Parathyroid adenoma (tissue), 2 donors: Measurements from ENCODE around the gene LPP.

Source experiments
- H2AFZ ChIP-seq: fragments of 300-600 bp; sonication (generic); one replicate; pipeline ENCODE4 v1.7.0; 2017; ENCODE audit warnings: antibody characterized with exemption, mild to moderate bottlenecking
- H3K27ac ChIP-seq: fragments of 300-600 bp; sonication (generic); one replicate; pipeline ENCODE4 v1.7.0; 2017
- H3K27me3 ChIP-seq: fragments of 300-600 bp; sonication (generic); one replicate; pipeline ENCODE4 v1.7.0; 2017; ENCODE audit warnings: low read length; ENCODE audit not compliant: control insufficient read depth, insufficient read depth
- H3K36me3 ChIP-seq: fragments of 300-600 bp; sonication (generic); one replicate; pipeline ENCODE4 v1.7.0; 2017; ENCODE audit warnings: low read length; ENCODE audit not compliant: control insufficient read depth, insufficient read depth
- H3K4me1 ChIP-seq: fragments of 300-600 bp; sonication (generic); one replicate; pipeline ENCODE4 v1.7.0; 2017; ENCODE audit warnings: control low read depth
- H3K4me2 ChIP-seq: fragments of 300-600 bp; sonication (generic); one replicate; pipeline ENCODE4 v1.7.0; 2017; ENCODE audit warnings: low read length
- H3K4me3 ChIP-seq: fragments of 300-600 bp; sonication (generic); one replicate; pipeline ENCODE4 v1.7.0; 2017; ENCODE audit warnings: low read depth, low read length
- H3K79me2 ChIP-seq: fragments of 300-600 bp; sonication (generic); one replicate; pipeline ENCODE4 v1.7.0; 2017; ENCODE audit warnings: control low read depth
- H3K9ac ChIP-seq: fragments of 300-600 bp; sonication (generic); one replicate; pipeline ENCODE4 v1.7.0; 2017; ENCODE audit warnings: mild to moderate bottlenecking
- H3K9me3 ChIP-seq: fragments of 300-600 bp; sonication (generic); one replicate; pipeline ENCODE4 v1.7.0; 2017; ENCODE audit warnings: low read length; ENCODE audit not compliant: control insufficient read depth
- TF ChIP-seq, protein P1 (sequence below): fragments of 300-600 bp; sonication (generic); IDR thresholded peaks from one replicate; pipeline ENCODE4 v1.7.0; 2017; ENCODE audit warnings: antibody characterized with exemption, mild to moderate bottlenecking
- donor health status: primary hyperparathyroidism.

LPP gene

DNA sequence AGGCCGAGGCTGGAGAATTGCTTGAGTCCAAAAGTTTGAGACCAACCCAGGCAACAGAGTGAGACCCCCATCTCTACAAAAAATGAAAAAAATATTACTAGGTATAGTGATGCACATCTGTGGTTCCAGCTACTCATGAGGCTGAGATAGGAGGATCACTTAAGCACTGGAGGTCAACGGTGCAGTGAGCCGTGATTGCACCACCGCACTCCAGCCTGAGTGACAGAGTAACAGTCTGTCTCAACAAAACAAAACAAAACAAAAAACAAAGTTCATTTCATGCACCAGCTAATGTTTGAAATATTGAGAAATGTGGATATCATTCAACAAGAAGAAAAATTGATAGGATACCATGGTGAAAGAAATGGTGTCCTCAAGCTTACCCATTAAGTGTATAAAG is 567.4 kb downstream of the LPP start:
- no peaks in the 10 kb centered on the region for H3K79me2 ChIP-seq
- H2AFZ ChIP-seq = no peak overlapping the region
- no peak overlapping the region for H3K27ac ChIP-seq
- no peak overlapping the region for H3K9ac ChIP-seq
- no peak overlapping the region for H3K4me3 ChIP-seq
- H3K4me2 ChIP-seq = no peak overlapping the region
- TF ChIP-seq, protein P1, sequence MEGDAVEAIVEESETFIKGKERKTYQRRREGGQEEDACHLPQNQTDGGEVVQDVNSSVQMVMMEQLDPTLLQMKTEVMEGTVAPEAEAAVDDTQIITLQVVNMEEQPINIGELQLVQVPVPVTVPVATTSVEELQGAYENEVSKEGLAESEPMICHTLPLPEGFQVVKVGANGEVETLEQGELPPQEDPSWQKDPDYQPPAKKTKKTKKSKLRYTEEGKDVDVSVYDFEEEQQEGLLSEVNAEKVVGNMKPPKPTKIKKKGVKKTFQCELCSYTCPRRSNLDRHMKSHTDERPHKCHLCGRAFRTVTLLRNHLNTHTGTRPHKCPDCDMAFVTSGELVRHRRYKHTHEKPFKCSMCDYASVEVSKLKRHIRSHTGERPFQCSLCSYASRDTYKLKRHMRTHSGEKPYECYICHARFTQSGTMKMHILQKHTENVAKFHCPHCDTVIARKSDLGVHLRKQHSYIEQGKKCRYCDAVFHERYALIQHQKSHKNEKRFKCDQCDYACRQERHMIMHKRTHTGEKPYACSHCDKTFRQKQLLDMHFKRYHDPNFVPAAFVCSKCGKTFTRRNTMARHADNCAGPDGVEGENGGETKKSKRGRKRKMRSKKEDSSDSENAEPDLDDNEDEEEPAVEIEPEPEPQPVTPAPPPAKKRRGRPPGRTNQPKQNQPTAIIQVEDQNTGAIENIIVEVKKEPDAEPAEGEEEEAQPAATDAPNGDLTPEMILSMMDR = no peak
- no peaks in the 10 kb centered on the region for H3K9me3 ChIP-seq
- no peaks in the 10 kb centered on the region for H3K27me3 ChIP-seq
- no peaks in the 10 kb centered on the region for H3K36me3 ChIP-seq
- no peaks in the 10 kb centered on the region for H3K4me1 ChIP-seq

DNA sequence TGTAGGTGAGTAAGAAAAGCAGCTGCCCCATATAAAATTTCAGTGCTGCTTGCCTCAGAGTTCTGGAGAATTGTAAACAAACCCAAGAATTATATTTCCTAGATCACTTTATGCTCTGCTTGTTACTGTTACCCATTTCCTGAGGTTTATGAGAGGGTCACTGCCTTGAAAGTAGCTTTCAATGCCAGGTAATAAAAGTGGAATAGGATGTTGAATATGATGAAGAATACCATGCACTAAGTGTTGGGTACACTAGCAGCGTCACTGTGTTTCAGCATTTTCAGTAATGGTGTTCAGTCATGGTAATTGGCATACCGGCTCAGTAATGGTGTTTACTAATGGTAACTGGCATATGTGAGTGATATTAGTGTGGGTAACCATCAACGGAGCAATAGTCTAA is 568.0 kb downstream of the LPP start:
- no peak overlapping the region for H2AFZ ChIP-seq
- H3K4me3 ChIP-seq = no peak overlapping the region
- H3K36me3 ChIP-seq = no peaks in the 10 kb centered on the region
- no peak overlapping the region for H3K9ac ChIP-seq
- no peaks in the 10 kb centered on the region for H3K9me3 ChIP-seq
- no peaks in the 10 kb centered on the region for H3K4me1 ChIP-seq
- TF ChIP-seq, protein P1 = no peak
- H3K79me2 ChIP-seq = no peaks in the 10 kb centered on the region
- no peaks in the 10 kb centered on the region for H3K27me3 ChIP-seq
- H3K27ac ChIP-seq = no peak overlapping the region
- H3K4me2 ChIP-seq = no peak overlapping the region

DNA sequence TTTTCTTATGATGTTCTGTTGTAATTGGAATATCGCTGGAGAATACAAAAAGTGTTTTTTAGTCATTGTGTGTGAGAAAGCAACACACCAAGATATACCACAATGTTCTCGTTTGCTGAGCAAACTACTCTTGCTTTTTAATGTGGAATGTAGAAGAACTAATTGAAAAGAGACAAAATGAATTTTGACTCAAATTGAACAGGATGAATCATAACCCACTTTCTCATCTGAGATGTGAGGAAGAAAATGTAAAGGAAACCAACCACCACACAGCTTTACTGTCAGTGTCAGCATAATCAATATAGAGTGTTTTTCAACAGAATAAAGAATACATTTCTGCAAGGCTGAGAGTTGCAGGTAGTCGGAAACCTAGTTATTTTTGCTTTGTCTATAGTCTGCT is 569.0 kb downstream of the LPP start:
- H3K36me3 ChIP-seq = no peaks in the 10 kb centered on the region
- no peak overlapping the region for H3K9ac ChIP-seq
- H3K4me3 ChIP-seq = no peak overlapping the region
- H3K9me3 ChIP-seq = no peaks in the 10 kb centered on the region
- H2AFZ ChIP-seq = no peak overlapping the region
- no peaks in the 10 kb centered on the region for H3K27me3 ChIP-seq
- H3K4me2 ChIP-seq = no peak overlapping the region
- TF ChIP-seq, protein P1 = no peak
- no peak overlapping the region for H3K27ac ChIP-seq
- H3K4me1 ChIP-seq = no peaks in the 10 kb centered on the region
- no peaks in the 10 kb centered on the region for H3K79me2 ChIP-seq

DNA sequence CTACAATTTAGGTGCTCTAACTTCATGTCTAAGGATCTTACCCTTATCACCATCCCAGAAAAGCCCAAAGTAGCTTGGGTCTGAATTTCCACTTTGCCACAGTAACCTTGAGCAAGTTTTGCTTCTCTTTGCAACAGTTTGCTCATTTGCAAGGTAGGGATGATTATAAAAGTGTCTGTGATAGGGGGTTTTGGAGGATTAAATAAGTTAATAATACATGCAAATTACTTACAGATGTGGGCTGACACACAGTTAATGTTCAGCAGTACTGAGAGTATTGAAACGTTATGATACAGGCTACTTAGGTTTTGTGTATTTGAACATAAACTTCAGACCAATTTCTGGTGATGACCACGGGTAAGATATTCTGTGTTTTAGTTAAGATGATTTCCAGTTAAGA is 573.1 kb downstream of the LPP start:
- Histone ChIP-seq H2AFZ (no peak overlapping the region), H3K4me3 (no peak overlapping the region), H3K27ac (no peak overlapping the region), H3K79me2 (no peaks in the 10 kb centered on the region), H3K27me3 (no peaks in the 10 kb centered on the region), H3K36me3 (no peaks in the 10 kb centered on the region), H3K9ac (no peak overlapping the region), H3K9me3 (no peaks in the 10 kb centered on the region), H3K4me1 (no peaks in the 10 kb centered on the region), H3K4me2 (no peak overlapping the region)
- TF ChIP-seq, protein P1 = no peak

DNA sequence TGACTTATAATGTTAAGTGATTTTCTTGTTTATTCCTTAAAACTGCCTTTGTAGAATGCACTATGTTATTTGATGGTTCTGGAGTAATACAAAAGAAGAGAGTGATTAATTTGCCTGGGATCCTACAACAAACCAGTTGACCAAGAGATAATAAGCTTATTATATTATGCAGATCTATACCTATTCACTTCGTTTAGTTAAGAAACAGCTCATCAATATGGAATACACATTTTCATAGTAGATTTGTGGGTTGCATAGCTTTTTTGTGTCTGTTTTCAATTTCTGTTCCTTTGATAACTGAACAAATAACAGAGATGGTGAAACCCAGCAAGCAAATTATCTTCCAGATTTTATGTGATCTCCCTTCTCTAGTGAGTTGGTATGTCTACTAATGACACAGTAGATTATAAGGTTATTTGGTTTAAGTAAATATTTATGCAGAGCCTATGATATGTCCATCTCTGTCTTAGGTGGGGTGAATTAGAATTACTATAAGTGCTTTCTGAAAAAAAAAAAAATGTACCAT is 574.5 kb downstream of the LPP start:
- Histone ChIP-seq H3K27ac (no peak overlapping the region), H3K4me3 (no peak overlapping the region)
- TF ChIP-seq, protein P1 = no peak

More for the DNA sequence above, 574.5 kb downstream of the LPP start:
- H3K9me3 ChIP-seq = no peaks in the 10 kb centered on the region
- no peaks in the 10 kb centered on the region for H3K4me1 ChIP-seq
- H3K79me2 ChIP-seq = no peaks in the 10 kb centered on the region
- no peak overlapping the region for H2AFZ ChIP-seq
- H3K9ac ChIP-seq = no peak overlapping the region
- H3K36me3 ChIP-seq = no peaks in the 10 kb centered on the region
- no peak overlapping the region for H3K4me2 ChIP-seq
- H3K27me3 ChIP-seq = no peaks in the 10 kb centered on the region
